OCI-LY3 (cell line): ENCODE results near the gene LRRC61.
"Not testable (repeated sequence)": the region's sequence is repeated elsewhere in the genome, so short reads cannot be mapped to it uniquely, and the experiment has no call there.

Experiments
- H2AFZ ChIP-seq: fragments of 200-600, 300-600 bp; shearing (Covaris generic); 2 replicates; pipeline ENCODE4 v1.6.0; 2014; ENCODE audit warnings: antibody characterized with exemption, low read depth, low read length
- H3K27ac ChIP-seq: fragments of 200-600, 300-600 bp; sonication (generic); 2 replicates; pipeline ENCODE4 v1.5.1; 2014; ENCODE audit warnings: mild to moderate bottlenecking, low read length, moderate library complexity, mixed read lengths
- H3K27me3 ChIP-seq: fragments of 200-600, 300-600 bp; sonication (generic); 2 replicates; pipeline ENCODE4 v1.6.1; 2014; ENCODE audit warnings: low read depth, low read length, mixed read lengths
- H3K36me3 ChIP-seq: fragments of 200-600, 300-600 bp; sonication (generic); replicated peaks from 2 replicates; pipeline ENCODE3; 2014; ENCODE audit warnings: low read depth, low read length, mixed read lengths
- H3K4me1 ChIP-seq: fragments of 300-600, 200-600 bp; sonication (generic); 2 replicates; pipeline ENCODE4 v1.6.1; 2014; ENCODE audit warnings: low read length, mixed read lengths
- H3K4me2 ChIP-seq: fragments of 200-600, 300-600 bp; sonication (generic); 2 replicates; pipeline ENCODE4 v1.6.1; 2014; ENCODE audit warnings: low read length, mixed read lengths
- H3K4me3 ChIP-seq: fragments of 300-600, 200-600 bp; sonication (generic); 2 replicates; pipeline ENCODE4 v1.5.1; 2014; ENCODE audit warnings: antibody characterized with exemption, mild to moderate bottlenecking, low read length, moderate library complexity
- H3K79me2 ChIP-seq: fragments of 300-600, 200-600 bp; shearing (Covaris generic); 2 replicates; pipeline ENCODE4 v1.6.1; 2014; ENCODE audit warnings: mild to moderate bottlenecking, low read length, mixed read lengths
- H3K9ac ChIP-seq: fragments of 300-600, 200-600 bp; shearing (Covaris generic); 2 replicates; pipeline ENCODE4 v1.6.0; 2014; ENCODE audit warnings: mild to moderate bottlenecking, low read length, moderate library complexity
- H3K9me3 ChIP-seq: fragments of 200-600, 300-600 bp; shearing (Covaris generic); 2 replicates; pipeline ENCODE4 v1.6.1; 2014; ENCODE audit warnings: low read length, mixed read lengths; ENCODE audit not compliant: insufficient read depth
- H4K20me1 ChIP-seq: fragments of 200-600, 300-600 bp; sonication (generic); 2 replicates; pipeline ENCODE4 v1.6.1; 2016; ENCODE audit warnings: low read length, mixed read lengths; ENCODE audit not compliant: insufficient read depth
- EZH2phosphoT487 ChIP-seq: fragments of 200-600 bp; shearing (Covaris generic); IDR thresholded peaks from 2 replicates; pipeline ENCODE4 v1.6.1; 2018; ENCODE audit warnings: antibody characterized with exemption, mixed run types, low read depth
- TF ChIP-seq, protein P1 (sequence below): fragments of 200-600, 300-600 bp; sonication (generic); IDR thresholded peaks from 2 replicates; pipeline ENCODE4 v1.5.1; 2014; ENCODE audit warnings: antibody characterized with exemption, low read length, low read depth

LRRC61 gene

DNA sequence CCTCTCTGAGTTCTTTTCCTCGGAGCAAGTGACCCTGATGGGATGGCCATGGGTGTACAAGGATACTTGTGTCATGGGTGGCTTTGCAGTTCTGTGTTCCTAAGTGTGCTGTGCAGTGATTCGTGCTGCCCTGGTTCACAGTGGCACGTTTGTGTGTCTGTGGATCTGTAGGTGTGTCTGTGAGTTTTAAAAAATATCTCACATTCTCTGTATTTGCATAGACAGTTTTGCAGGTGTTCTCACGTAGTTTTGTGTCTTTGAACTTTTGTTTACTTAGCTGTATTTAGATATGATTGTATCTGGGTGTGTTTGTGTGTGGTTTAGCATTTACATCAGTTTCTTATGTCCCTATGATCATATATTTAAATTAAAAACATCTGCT lies 59.7 kb downstream of the LRRC61 start:
- Histone ChIP-seq H3K4me3 (peak overlapping the region; percentile 20; the same call in 1 of the 2 replicates), H4K20me1 (no peaks in the 10 kb centered on the region), H3K27me3 (no peaks in the 10 kb centered on the region), H3K4me1 (peaks cover 75% of the 10 kb centered on the region), H3K36me3 (peaks cover 5% of the 10 kb centered on the region), H3K9me3 (no peaks in the 10 kb centered on the region), H2AFZ (no peak overlapping the region), H3K9ac (peak overlapping the region; percentile 9; the same call in 1 of the 2 replicates), H3K79me2 (peaks cover 66% of the 10 kb centered on the region), H3K27ac (peak overlapping the region; percentile 34), H3K4me2 (peak overlapping the region; percentile 54)
- TF ChIP-seq, protein P1, sequence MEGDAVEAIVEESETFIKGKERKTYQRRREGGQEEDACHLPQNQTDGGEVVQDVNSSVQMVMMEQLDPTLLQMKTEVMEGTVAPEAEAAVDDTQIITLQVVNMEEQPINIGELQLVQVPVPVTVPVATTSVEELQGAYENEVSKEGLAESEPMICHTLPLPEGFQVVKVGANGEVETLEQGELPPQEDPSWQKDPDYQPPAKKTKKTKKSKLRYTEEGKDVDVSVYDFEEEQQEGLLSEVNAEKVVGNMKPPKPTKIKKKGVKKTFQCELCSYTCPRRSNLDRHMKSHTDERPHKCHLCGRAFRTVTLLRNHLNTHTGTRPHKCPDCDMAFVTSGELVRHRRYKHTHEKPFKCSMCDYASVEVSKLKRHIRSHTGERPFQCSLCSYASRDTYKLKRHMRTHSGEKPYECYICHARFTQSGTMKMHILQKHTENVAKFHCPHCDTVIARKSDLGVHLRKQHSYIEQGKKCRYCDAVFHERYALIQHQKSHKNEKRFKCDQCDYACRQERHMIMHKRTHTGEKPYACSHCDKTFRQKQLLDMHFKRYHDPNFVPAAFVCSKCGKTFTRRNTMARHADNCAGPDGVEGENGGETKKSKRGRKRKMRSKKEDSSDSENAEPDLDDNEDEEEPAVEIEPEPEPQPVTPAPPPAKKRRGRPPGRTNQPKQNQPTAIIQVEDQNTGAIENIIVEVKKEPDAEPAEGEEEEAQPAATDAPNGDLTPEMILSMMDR: no peak
- no peak for TF ChIP-seq EZH2phosphoT487

DNA sequence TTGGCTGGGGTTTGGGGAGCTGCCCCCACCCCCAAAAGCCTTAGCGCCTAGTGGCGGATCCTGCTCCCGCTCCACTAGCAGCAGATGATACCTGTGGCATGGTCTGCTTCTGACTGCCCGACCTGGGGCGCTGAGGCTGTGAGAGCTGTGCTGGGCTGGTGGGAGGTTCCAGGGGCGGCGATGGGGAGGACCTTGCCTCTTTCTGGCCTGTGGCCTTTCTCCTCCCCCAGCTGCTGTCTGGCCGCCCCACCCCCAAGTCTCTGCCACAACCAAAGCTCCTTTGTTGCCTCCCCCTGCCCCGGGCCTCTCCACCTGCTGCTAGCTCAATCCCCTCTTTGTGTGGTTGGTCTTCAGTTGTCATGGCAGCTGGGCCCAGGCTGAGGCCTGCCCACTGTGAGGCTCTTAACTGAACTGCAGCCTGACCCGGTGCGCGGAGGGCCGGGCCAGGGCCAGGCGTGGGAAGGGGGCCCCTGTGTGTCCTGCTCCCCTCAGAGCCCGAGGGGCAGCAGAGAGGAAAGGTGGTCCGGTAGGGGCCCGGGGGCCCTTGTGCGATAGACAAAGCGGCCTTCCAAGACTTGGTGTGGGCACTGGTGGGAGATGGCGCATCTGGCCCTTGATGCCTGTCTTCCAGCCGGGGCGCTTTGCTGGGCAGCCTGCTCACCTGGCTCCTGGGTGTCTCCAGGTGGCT lies 60.7 kb downstream of the LRRC61 start:
- Histone ChIP-seq H3K4me1 (peaks cover 73% of the 10 kb centered on the region), H3K79me2 (peaks cover 63% of the 10 kb centered on the region), H2AFZ (no peak overlapping the region), H3K4me3 (peak overlapping the region; percentile 61), H3K27ac (peak overlapping the region; percentile 80), H3K36me3 (peaks cover 5% of the 10 kb centered on the region), H3K9me3 (no peaks in the 10 kb centered on the region), H3K4me2 (peak overlapping the region; percentile 86), H4K20me1 (no peaks in the 10 kb centered on the region), H3K9ac (no peak overlapping the region), H3K27me3 (no peaks in the 10 kb centered on the region)
- TF ChIP-seq, protein P1: no peak

DNA sequence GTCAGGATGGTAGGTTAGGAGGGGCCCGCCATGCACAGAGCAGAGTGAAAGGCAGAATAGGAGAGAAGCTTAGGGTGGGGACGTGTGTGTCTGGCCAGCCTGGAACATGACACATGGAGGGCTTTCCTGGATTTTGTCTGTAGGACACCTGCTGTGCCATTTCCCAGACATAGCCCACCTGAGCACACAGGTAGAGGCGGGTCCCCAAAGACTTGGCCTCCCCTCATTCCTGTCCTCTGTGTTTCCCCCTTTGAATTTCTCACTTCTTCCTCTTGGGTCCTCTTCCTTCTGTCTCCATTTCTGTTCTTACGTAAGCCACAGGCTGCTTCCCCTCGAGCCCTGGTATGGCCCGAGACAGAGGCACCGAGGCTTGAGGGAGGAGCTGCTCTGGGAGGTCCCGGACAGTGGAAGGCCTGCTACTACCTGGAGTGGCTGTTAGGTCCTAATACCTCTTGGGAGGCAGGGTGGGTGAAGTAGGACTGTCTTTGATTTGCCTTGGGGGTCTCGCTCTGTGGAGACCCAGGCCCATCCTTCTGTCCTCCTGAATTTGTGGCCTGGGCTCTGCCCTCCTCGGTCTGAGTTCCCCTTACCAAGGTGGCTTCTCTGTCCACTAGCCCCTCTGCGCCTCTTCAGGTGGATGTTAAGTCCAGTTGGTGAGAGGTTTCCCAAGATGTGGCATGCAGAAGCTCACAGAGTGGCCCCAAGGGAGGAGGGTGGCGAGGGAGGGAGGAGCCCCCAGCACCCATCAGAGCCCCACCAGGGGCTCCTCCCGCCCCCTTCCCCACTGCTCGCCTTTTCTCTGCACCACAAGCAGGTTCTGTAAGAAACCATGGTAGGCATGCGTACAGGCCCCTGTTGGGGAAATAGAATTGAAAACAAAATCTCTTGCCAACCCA lies 61.5 kb downstream of the LRRC61 start:
- no peak overlapping the region for H2AFZ ChIP-seq
- H3K79me2 ChIP-seq: peaks cover 60% of the 10 kb centered on the region
- H3K4me1 ChIP-seq: peaks cover 76% of the 10 kb centered on the region
- H3K36me3 ChIP-seq: peaks cover 5% of the 10 kb centered on the region
- H3K27ac ChIP-seq: peak overlapping the region; percentile 80
- no peaks in the 10 kb centered on the region for H3K27me3 ChIP-seq
- H3K4me3 ChIP-seq: peak overlapping the region; percentile 61
- no peaks in the 10 kb centered on the region for H4K20me1 ChIP-seq
- H3K9me3 ChIP-seq: no peaks in the 10 kb centered on the region
- TF ChIP-seq, protein P1: no peak
- no peak for TF ChIP-seq EZH2phosphoT487
- peak overlapping the region; percentile 86 for H3K4me2 ChIP-seq
- peak overlapping the region; percentile 65 for H3K9ac ChIP-seq

DNA sequence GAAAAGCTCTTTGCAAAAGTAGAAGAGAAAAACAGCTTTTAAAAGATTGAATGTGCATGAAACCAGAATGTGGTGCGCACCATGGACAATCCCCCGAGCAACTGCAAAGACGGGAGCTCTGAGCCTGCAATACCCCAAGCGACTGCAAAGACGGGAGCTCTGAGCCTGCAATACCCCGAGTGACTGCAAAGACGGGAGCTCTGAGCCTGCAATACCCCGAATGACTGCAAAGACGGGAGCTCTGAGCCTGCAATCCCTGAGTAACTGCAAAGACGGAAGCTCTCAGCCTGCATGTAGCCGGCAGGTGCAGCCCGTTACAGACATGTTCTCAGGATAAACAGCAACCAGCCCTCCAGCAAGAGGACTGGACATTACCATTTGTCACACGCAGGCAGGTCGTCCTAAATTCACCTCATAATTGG lies 62.2 kb downstream of the LRRC61 start:
- Histone ChIP-seq H3K27me3 (no peaks in the 10 kb centered on the region), H4K20me1 (no peaks in the 10 kb centered on the region), H3K9me3 (no peaks in the 10 kb centered on the region), H3K27ac (peak overlapping the region; percentile 80), H3K79me2 (peaks cover 54% of the 10 kb centered on the region), H3K9ac (peak overlapping the region; percentile 65), H3K36me3 (peaks cover 10% of the 10 kb centered on the region), H3K4me1 (peaks cover 73% of the 10 kb centered on the region), H2AFZ (no peak overlapping the region), H3K4me3 (peak overlapping the region; percentile 61), H3K4me2 (peak overlapping the region; percentile 86)
- TF ChIP-seq EZH2phosphoT487: no peak
- TF ChIP-seq, protein P1: no peak

DNA sequence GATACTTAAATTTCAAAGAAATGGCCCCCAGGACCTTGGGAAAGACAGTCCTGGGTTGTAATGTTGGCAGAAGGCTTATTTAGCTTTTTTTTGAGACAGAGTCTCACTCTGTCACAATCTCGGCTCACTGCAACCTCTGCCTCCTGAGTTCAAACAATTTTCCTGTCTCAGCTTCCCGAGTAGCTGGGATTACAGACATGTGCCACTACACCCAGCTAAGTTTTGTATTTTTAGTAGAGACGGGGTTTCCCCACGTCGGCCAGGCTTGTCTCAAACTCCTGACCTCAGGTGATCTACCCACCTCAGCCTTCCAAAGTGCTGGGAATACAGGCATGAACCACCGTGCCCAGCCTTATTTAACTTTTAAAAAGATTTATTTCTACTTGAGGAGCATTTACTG lies 62.7 kb downstream of the LRRC61 start:
- H3K27me3 ChIP-seq, H2AFZ ChIP-seq, H3K9me3 ChIP-seq, H4K20me1 ChIP-seq: not testable (repeated sequence)
- Histone ChIP-seq H3K4me1 (peaks cover 67% of the 10 kb centered on the region), H3K4me2 (peak overlapping the region; percentile 86), H3K27ac (peak overlapping the region; percentile 80), H3K4me3 (0 out of 2 replicates have a peak overlapping the region, but pooled peaks have one; percentile 61), H3K79me2 (peaks cover 48% of the 10 kb centered on the region), H3K9ac (peak overlapping the region; percentile 65), H3K36me3 (peaks cover 14% of the 10 kb centered on the region)
